GM13977 (cell line): Measurements from ENCODE around the gene AP3B2.

ENCODE experiments used
- DNase-seq: peaks from one replicate; pipeline ENCODE4 v3.0.0; 2012; ENCODE audit warnings: low spot score
- in situ Hi-C: fragments of 300-500 bp; cut with MboI; formaldehyde crosslinking; loops from one replicate; pipeline ENCODE4 v1.12.0; 2022; ENCODE audit warnings: low sequenced_read_pairs, low pct_unique_long_range_greater_than_20kb, mixed read lengths, inconsistent platforms; ENCODE audit not compliant: unreplicated experiment
- TF ChIP-seq, protein P1 (sequence below): IDR thresholded peaks from 2 replicates; pipeline ENCODE4 v1.5.1; 2012; ENCODE audit warnings: mild to moderate bottlenecking, control low read depth; ENCODE audit not compliant: insufficient read depth; ENCODE audit errors: extremely low read depth, missing control alignments

Gene AP3B2

GRCh38 chr15:82742134-82742533 lies 32.5 kb upstream of the AP3B2 start:
- no peak for DNase-seq
- in situ Hi-C loops, result no loop called here
- TF ChIP-seq, protein P1, sequence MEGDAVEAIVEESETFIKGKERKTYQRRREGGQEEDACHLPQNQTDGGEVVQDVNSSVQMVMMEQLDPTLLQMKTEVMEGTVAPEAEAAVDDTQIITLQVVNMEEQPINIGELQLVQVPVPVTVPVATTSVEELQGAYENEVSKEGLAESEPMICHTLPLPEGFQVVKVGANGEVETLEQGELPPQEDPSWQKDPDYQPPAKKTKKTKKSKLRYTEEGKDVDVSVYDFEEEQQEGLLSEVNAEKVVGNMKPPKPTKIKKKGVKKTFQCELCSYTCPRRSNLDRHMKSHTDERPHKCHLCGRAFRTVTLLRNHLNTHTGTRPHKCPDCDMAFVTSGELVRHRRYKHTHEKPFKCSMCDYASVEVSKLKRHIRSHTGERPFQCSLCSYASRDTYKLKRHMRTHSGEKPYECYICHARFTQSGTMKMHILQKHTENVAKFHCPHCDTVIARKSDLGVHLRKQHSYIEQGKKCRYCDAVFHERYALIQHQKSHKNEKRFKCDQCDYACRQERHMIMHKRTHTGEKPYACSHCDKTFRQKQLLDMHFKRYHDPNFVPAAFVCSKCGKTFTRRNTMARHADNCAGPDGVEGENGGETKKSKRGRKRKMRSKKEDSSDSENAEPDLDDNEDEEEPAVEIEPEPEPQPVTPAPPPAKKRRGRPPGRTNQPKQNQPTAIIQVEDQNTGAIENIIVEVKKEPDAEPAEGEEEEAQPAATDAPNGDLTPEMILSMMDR, result no peak

- DNase-seq, result no peak
- TF ChIP-seq, protein P1, result no peak
- in situ Hi-C loops, result no loop called here
Measured at GRCh38 chr15:82739086-82739485, 29.4 kb upstream of the AP3B2 start.

GRCh38 chr15:82737975-82738374 lies 28.3 kb upstream of the AP3B2 start:
- TF ChIP-seq, protein P1, result no peak
- in situ Hi-C loops, result no loop called here
- DNase-seq, result no peak

- DNase-seq, result no peak
- in situ Hi-C loops, result no loop called here
- TF ChIP-seq, protein P1, result no peak
Measured at GRCh38 chr15:82731527-82731926, 21.9 kb upstream of the AP3B2 start.

- TF ChIP-seq, protein P1, result no peak
- in situ Hi-C loops, result no loop called here
- no peak for DNase-seq
Measured at GRCh38 chr15:82730022-82730530, 20.4 kb upstream of the AP3B2 start.

DNA sequence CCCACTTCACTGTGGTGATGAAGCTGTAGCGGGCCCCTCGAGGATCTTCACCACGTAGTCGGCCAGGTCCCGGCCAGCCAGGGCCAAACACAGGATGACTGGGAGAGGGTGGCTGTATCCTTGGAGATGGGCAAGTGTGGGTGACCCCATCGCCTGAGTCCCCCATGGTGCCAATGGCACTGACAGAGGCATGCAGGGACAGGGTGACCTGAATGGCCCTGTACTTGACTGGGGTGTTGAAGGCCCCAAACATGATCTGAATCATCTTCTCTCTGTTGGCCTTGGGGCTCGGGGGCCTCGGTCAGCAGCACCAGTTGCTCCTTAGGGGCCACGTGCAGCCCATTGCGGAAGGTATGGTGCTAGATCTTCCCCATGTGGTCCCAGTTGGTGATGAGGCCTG lies 17.1 kb upstream of the AP3B2 start:
- in situ Hi-C loops, result no loop called here
- TF ChIP-seq, protein P1, result no peak

GRCh38 chr15:82715003-82715402 lies 5.3 kb upstream of the AP3B2 start:
- TF ChIP-seq, protein P1, result no peak
- in situ Hi-C loops, result no loop called here
- no peak for DNase-seq

More for the DNA sequence above, 17.1 kb upstream of the AP3B2 start:
- DNase-seq, result no peak
